K562 (cell line): Measurements from ENCODE around the gene XIRP1. TPM values are rescaled to one million over a fixed set of nuclear protein-coding genes. Genes with fewer than 3 reads are reported as not detected.

Source experiments
- ATAC-seq: fragments of 200-7000 bp; cut with Tn5 transposase; 3 replicates; pipeline ENCODE4 v1.9.1; 2020; ENCODE audit warnings: moderate library complexity
- BruUV-seq: library from RNA; stranded (reverse); fragments of 400-500 nt; replicated peaks from 2 replicates; lab custom pipeline; 2021; lab: Mats Ljungman, UMichigan
- CTCF ChIA-PET: fragments of 300-600 bp; formaldehyde crosslinking; extraction: SDS; loops from one replicate; lab custom pipeline; 2021; ENCODE audit warnings: low intra/inter-chr PET ratio; lab: Yijun Ruan, JAX
- POLR2A ChIA-PET: fragments of 300-600, 350-650 bp; sonication (Branson Sonifier 250); formaldehyde crosslinking; extraction: SDS; loops from one replicate; lab custom pipeline; 2021; ENCODE audit warnings: antibody characterized with exemption, inconsistent platforms; lab: Yijun Ruan, JAX
- DNase-seq, 4 experiments: peaks; one replicate each; pipeline versions ENCODE4 v3.0.0 to v3.0.0-alpha.2; 2011 to 2018; ENCODE audit warnings: low spot score in 3 of 4, mixed read lengths in 3 of 4; ENCODE audit errors: extremely low read depth in 1 of 4
- FAIRE-seq: peaks from 2 replicates; lab custom pipeline; 2011; peaks lifted over from hg19 to GRCh38; lab: Jason Lieb, UNC
- H2AFZ ChIP-seq: 2 replicates; pipeline ENCODE4 v1.6.0; 2011; ENCODE audit warnings: low read depth, low read length, control low read depth, inconsistent platforms
- H3K27ac ChIP-seq: fragments of 200-600 bp; 3 replicates; pipeline ENCODE4 v1.8.0; 2011; ENCODE audit warnings: low read depth, mild to moderate bottlenecking, control low read depth, inconsistent platforms, low read length, moderate library complexity, mixed read lengths; ENCODE audit errors: extremely low read depth
- H3K27me3 ChIP-seq, 2 experiments: fragments of 300-600 bp in 1 of 2; 2 replicates in 1 of 2; 3 replicates in 1 of 2; pipeline versions ENCODE4 v1.6.0 to v1.8.0; 2011; ENCODE audit warnings: inconsistent platforms in 2 of 2, low read length in 2 of 2, mild to moderate bottlenecking in 1 of 2, mixed read lengths in 1 of 2, moderate library complexity in 1 of 2; ENCODE audit not compliant: control insufficient read depth in 2 of 2, insufficient read depth in 2 of 2
- H3K36me3 ChIP-seq: fragments of 300-600 bp; 3 replicates; pipeline ENCODE4 v1.8.0; 2011; ENCODE audit warnings: mild to moderate bottlenecking, low read length, inconsistent platforms; ENCODE audit not compliant: control insufficient read depth, insufficient read depth
- H3K4me1 ChIP-seq, 2 experiments: fragments of 200-600 bp in 1 of 2; replicated peaks in 1 of 2; 2 replicates in 1 of 2; 3 replicates in 1 of 2; pipeline versions ENCODE4 v1.5.1 to v1.8.0; 2011; ENCODE audit warnings: inconsistent platforms in 2 of 2, low read length in 2 of 2, mild to moderate bottlenecking in 1 of 2, mixed read lengths in 1 of 2, moderate library complexity in 1 of 2; ENCODE audit not compliant: control insufficient read depth in 2 of 2, insufficient read depth in 2 of 2
- H3K4me2 ChIP-seq: 2 replicates; pipeline ENCODE4 v1.6.1; 2011; ENCODE audit warnings: low read length, control low read depth, inconsistent platforms, mixed read lengths; ENCODE audit not compliant: insufficient read depth
- H3K4me3 ChIP-seq: fragments of 200-600 bp; sonication (generic), shearing (Covaris generic); 2 replicates; pipeline ENCODE4 v1.5.1; 2016; ENCODE audit warnings: control low read depth, inconsistent platforms
- H3K79me2 ChIP-seq: fragments of 200-600 bp; 3 replicates; pipeline ENCODE4 v1.8.0; 2011; ENCODE audit warnings: low read length, inconsistent platforms; ENCODE audit not compliant: control insufficient read depth, insufficient read depth
- H3K9ac ChIP-seq, 2 experiments: 2 replicates each; pipeline versions ENCODE4 v1.6.0 to v1.6.1; 2011; ENCODE audit warnings: low read depth in 2 of 2, low read length in 2 of 2, control low read depth in 1 of 2, inconsistent platforms in 1 of 2, mild to moderate bottlenecking in 1 of 2, mixed read lengths in 1 of 2; ENCODE audit not compliant: insufficient read depth in 1 of 2
- H3K9me1 ChIP-seq: one replicate; pipeline ENCODE4 v1.6.0; 2011; ENCODE audit warnings: inconsistent platforms, mild to moderate bottlenecking, low read length, moderate library complexity; ENCODE audit not compliant: control insufficient read depth, insufficient read depth
- H3K9me3 ChIP-seq: replicated peaks from 2 replicates; pipeline ENCODE4 v1.5.1; 2011; ENCODE audit warnings: low read depth, low read length, inconsistent platforms; ENCODE audit not compliant: control insufficient read depth, insufficient read depth
- H4K20me1 ChIP-seq: replicated peaks from 2 replicates; pipeline ENCODE4 v1.6.1; 2011; ENCODE audit warnings: low read length, inconsistent platforms, mixed read lengths; ENCODE audit not compliant: control insufficient read depth, insufficient read depth
- ATF7 ChIP-seq: fragments of 450-650 bp; IDR thresholded peaks from 2 replicates; pipeline ENCODE4 v1.7.1; 2014; ENCODE audit warnings: mild to moderate bottlenecking, moderate library complexity
- CHD4 ChIP-seq: fragments of 200-600 bp; sonication (generic); IDR thresholded peaks from 3 replicates; pipeline ENCODE4 v1.6.1; 2012; ENCODE audit warnings: low read depth, mild to moderate bottlenecking, mixed read lengths, low read length, inconsistent platforms; ENCODE audit not compliant: insufficient read depth, insufficient replicate concordance, poor library complexity, severe bottlenecking
- EGR1 ChIP-seq: fragments of 450-650 bp; conservative IDR thresholded peaks from 2 replicates; pipeline ENCODE4 v1.6.1; 2017; ENCODE audit warnings: mild to moderate bottlenecking
- HDAC3 ChIP-seq: fragments of 450-650 bp; IDR thresholded peaks from 2 replicates; pipeline ENCODE4 v1.6.1; 2018; ENCODE audit warnings: borderline replicate concordance, mild to moderate bottlenecking, moderate library complexity; ENCODE audit not compliant: partially characterized antibody
- NR2C2 ChIP-seq, 2 experiments: fragments of 200-800 bp in 1 of 2; sonication (Bioruptor generic) in 1 of 2; sonication (generic) in 1 of 2; formaldehyde crosslinking in 1 of 2; IDR thresholded peaks; 2 replicates each; pipeline versions ENCODE4 v1.6.1 to v1.8.0; 2016 to 2022; ENCODE audit warnings: mild to moderate bottlenecking in 1 of 2, missing compliant biosample characterization in 1 of 2, missing genetic modification characterization in 1 of 2, missing genetic modification reagents in 1 of 2
- POLR2H ChIP-seq: IDR thresholded peaks from 2 replicates; pipeline ENCODE4 v1.6.1; 2016; ENCODE audit warnings: missing genetic modification characterization, low read depth, mild to moderate bottlenecking, control low read depth, missing compliant biosample characterization, moderate library complexity
- RBFOX2 ChIP-seq: fragments of 200-400 bp; formaldehyde crosslinking; IDR thresholded peaks from 2 replicates; pipeline ENCODE4 v1.6.1; 2017; ENCODE audit warnings: low read depth, mild to moderate bottlenecking, low read length, moderate library complexity
- SAP30 ChIP-seq: fragments of 200-600 bp; sonication (generic); IDR thresholded peaks from 2 replicates; pipeline ENCODE4 v1.6.1; 2012; ENCODE audit warnings: borderline replicate concordance, low read depth, mild to moderate bottlenecking, moderate library complexity, low read length, control low read depth, inconsistent platforms; ENCODE audit not compliant: insufficient read depth, poor library complexity, severe bottlenecking
- SRSF7 ChIP-seq: fragments of 200-400 bp; formaldehyde crosslinking; optimal IDR thresholded peaks from 2 replicates; pipeline ENCODE3; 2017; ENCODE audit warnings: mild to moderate bottlenecking, low read depth, low read length
- ZNF174 ChIP-seq: fragments of 250-450 bp; sonication (Bioruptor Pico); IDR thresholded peaks from 2 replicates; pipeline ENCODE4 v1.4.0; 2020; ENCODE audit warnings: mild to moderate bottlenecking
- WGBS: fragments of 100-300 bp; shearing (Covaris generic); methylation state at CpG from one replicate; pipeline ENCODE4 v1.1.6; 2016; ENCODE audit warnings: low coverage, mixed read lengths; ENCODE audit not compliant: insufficient coverage; ENCODE audit errors: missing lambda C conversion rate; 5-methylcytosine and 5-hydroxymethylcytosine counted together
- in situ Hi-C: fragments of 300-500 bp; cut with MboI; formaldehyde crosslinking; loops from 4 replicates; pipeline ENCODE4 v1.15.0; 2018; ENCODE audit warnings: inconsistent platforms, mixed read lengths
- intact Hi-C: fragments of 100-400 bp; cut with micrococcal nuclease; formaldehyde crosslinking; loops from 2 replicates; pipeline ENCODE4 v1.14.2; 2022
- polyA plus RNA-seq, 8 experiments: library from polyadenylated mRNA; depleted of rRNA in 4 of 8; stranded (reverse) in 5 of 8; unstranded in 3 of 8; fragments of >200 nt; fragmentation: Nextera tagmentation in 2 of 8; fragmentation: Illumina TruSeq in 1 of 8; extraction: Ambion mirVana in 2 of 8; extraction: Trizol in 1 of 8; gene quantifications; 2 replicates each; pipeline versions ENCODE4 v1.2.1 to v1.2.3, GENCODE V29; 2011 to 2014; ENCODE audit warnings: inconsistent platforms in 1 of 8, missing spikeins in 1 of 8
- total RNA-seq, 7 experiments: library from RNA; depleted of rRNA in 6 of 7; stranded (reverse); fragments of >200 nt in 6 of 7; fragmentation: Illumina TruSeq in 2 of 7; extraction: Trizol in 2 of 7; gene quantifications; 2 replicates each; pipeline versions ENCODE4 v1.2.1 to v1.2.3, GENCODE V29; 2011 to 2021; ENCODE audit warnings: low replicate concordance in 1 of 7
- TF ChIP-seq, protein P1 (sequence below), 3 experiments: fragments of 200-800 bp in 1 of 3; sonication (Bioruptor generic) in 1 of 3; sonication (generic) in 1 of 3; formaldehyde crosslinking in 1 of 3; IDR thresholded peaks; 2 replicates each; pipeline versions ENCODE4 v1.6.1 to v1.8.0; 2016 to 2022; ENCODE audit warnings: mild to moderate bottlenecking in 2 of 3, missing compliant biosample characterization in 2 of 3, missing genetic modification characterization in 2 of 3, missing genetic modification reagents in 1 of 3
- TF ChIP-seq, protein P2 (sequence below): fragments of 250-450 bp; sonication (Bioruptor Pico); IDR thresholded peaks from 2 replicates; pipeline ENCODE4 v1.8.0; 2021; ENCODE audit warnings: moderate library complexity, mild to moderate bottlenecking, inconsistent platforms

Gene XIRP1
- total and polyA plus RNA-seq, 9 of the 15 experiments (the other 6 are each of a cell fraction or from before 2014, with no cell fraction given): 0.03 to 0.27 (median 0.08) TPM; not detected in 3

DNA sequence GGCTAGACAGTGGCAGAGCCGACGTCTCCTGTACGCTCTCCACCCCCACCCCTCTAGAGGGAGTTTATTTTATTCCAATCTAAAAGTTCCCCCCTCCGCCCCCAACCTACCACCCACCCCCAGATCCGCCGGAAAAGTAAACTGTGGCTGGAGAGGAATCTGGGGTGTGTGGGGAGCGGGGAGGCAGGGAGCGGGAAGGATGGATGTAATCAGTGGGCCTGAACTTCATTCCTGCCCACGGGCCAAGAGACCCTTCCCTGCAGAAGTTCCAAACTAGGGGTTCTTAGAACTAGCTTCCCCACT lies 38.5 kb downstream of the XIRP1 start:
- peaks cover 17% of the 10 kb centered on the region; the same call in 2 of the 3 replicates for H3K36me3 ChIP-seq
- H3K4me3 ChIP-seq: peak overlapping the region; percentile 81
- H2AFZ ChIP-seq: peak overlapping the region; percentile 90
- FAIRE-seq (no peak), DNase-seq (no peak), ATAC-seq (no peak)
- H3K4me1 ChIP-seq: peaks cover 49 to 59% of the 10 kb centered on the region in 2 experiments
- in situ Hi-C loops (no loop called here), intact Hi-C loops (no loop called here)
- H3K9me3 ChIP-seq: no peaks in the 10 kb centered on the region
- no TSS peak for BruUV-seq
- CTCF ChIA-PET: no interaction called here
- H3K79me2 ChIP-seq: peaks cover 48% of the 10 kb centered on the region
- H4K20me1 ChIP-seq: peaks cover 36% of the 10 kb centered on the region
- POLR2A ChIA-PET: no interaction called here
- TF ChIP-seq, protein P1, sequence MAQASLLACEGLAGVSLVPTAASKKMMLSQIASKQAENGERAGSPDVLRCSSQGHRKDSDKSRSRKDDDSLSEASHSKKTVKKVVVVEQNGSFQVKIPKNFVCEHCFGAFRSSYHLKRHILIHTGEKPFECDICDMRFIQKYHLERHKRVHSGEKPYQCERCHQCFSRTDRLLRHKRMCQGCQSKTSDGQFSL (CRISPR knock-in tag; IDR thresholded peaks at IDR 0.05): no peak
- TF ChIP-seq, protein P1 (tag; IDR thresholded peaks at IDR 0.05): 0 out of 4 replicates have a peak, but pooled peaks of 1 of the 2 experiments have one; percentile 7
- TF ChIP-seq POLR2H (peak; percentile 59; the same call in 1 of the 2 replicates), HDAC3 (peak; percentile 28), SAP30 (peak; percentile 14), NR2C2 (CRISPR knock-in tag; IDR thresholded peaks at IDR 0.05) (no peak), NR2C2 (tag; IDR thresholded peaks at IDR 0.05) (peak; percentile 37; the same call in 1 of the 2 replicates), ATF7 (no peak), RBFOX2 (no peak), SRSF7 (no peak), EGR1 (0 out of 2 replicates have a peak, but pooled peaks have one; percentile 0), ZNF174 (CRISPR knock-in tag) (no peak), CHD4 (peak; percentile 93)
- TF ChIP-seq, protein P2, sequence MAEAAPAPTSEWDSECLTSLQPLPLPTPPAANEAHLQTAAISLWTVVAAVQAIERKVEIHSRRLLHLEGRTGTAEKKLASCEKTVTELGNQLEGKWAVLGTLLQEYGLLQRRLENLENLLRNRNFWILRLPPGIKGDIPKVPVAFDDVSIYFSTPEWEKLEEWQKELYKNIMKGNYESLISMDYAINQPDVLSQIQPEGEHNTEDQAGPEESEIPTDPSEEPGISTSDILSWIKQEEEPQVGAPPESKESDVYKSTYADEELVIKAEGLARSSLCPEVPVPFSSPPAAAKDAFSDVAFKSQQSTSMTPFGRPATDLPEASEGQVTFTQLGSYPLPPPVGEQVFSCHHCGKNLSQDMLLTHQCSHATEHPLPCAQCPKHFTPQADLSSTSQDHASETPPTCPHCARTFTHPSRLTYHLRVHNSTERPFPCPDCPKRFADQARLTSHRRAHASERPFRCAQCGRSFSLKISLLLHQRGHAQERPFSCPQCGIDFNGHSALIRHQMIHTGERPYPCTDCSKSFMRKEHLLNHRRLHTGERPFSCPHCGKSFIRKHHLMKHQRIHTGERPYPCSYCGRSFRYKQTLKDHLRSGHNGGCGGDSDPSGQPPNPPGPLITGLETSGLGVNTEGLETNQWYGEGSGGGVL (CRISPR knock-in tag): no peak
- H3K27ac ChIP-seq: peak overlapping the region; percentile 92
- H3K4me2 ChIP-seq: peak overlapping the region; percentile 90
- H3K9me1 ChIP-seq: peaks cover 28% of the 10 kb centered on the region
- WGBS: 13% methylated on average over 9 of the region's 9 CpGs
- H3K27me3 ChIP-seq: no peaks in the 10 kb centered on the region; a peak in 1 of 5 replicates
- H3K9ac ChIP-seq: peak overlapping the region; percentile 73 to 91
